Naive thymus-derived CD4-positive, alpha-beta T cell (primary cell): ENCODE results near the gene COPB2. TPM values are rescaled to one million over a fixed set of nuclear protein-coding genes. Genes with fewer than 3 reads are reported as not detected.
A peak's percentile ranks its signal among the peaks of the same experiment; 100 is the strongest.

Experiments used
- ATAC-seq: fragments of 150-1000 bp; cut with Tn5 transposase; 2 replicates; pipeline ENCODE4 v1.10.0; 2021; ENCODE audit warnings: mild to moderate bottlenecking, moderate library complexity
- CTCF ChIA-PET: fragments of 350-600 bp; sonication (Branson Sonifier 250); formaldehyde crosslinking; loops from one replicate; lab custom pipeline; 2021; ENCODE audit warnings: antibody characterized with exemption; lab: Charles Lee
- POLR2A ChIA-PET: fragments of 350-600 bp; sonication (Branson Sonifier 250); formaldehyde crosslinking; loops from one replicate; lab custom pipeline; 2021; ENCODE audit warnings: antibody characterized with exemption, inconsistent platforms; lab: Charles Lee
- DNase-seq, 9 donors: peaks; one replicate each; pipeline versions ENCODE4 v3.0.0 to v3.0.0-alpha.2; 2020 to 2022; ENCODE audit warnings: mixed read lengths in 1 of 9
- H3K27ac ChIP-seq: one replicate; pipeline ENCODE4 v1.7.0; 2013; ENCODE audit warnings: mild to moderate bottlenecking, low read depth, low read length, moderate library complexity
- H3K27me3 ChIP-seq, 2 donors: one replicate each; pipeline ENCODE4 v1.7.0; 2013; ENCODE audit warnings: low read length in 2 of 2, mild to moderate bottlenecking in 2 of 2, moderate library complexity in 2 of 2; ENCODE audit not compliant: control insufficient read depth in 2 of 2, insufficient read depth in 2 of 2
- H3K36me3 ChIP-seq, 3 experiments: 1 replicate in 2 of 3; 2 replicates in 1 of 3; pipeline ENCODE4 v1.7.0; 2013; ENCODE audit warnings: low read length in 3 of 3, mild to moderate bottlenecking in 3 of 3, moderate library complexity in 1 of 3; ENCODE audit not compliant: insufficient read depth in 3 of 3, control insufficient read depth in 2 of 3
- H3K4me1 ChIP-seq, 2 donors: one replicate each; pipeline ENCODE4 v1.7.0; 2013; ENCODE audit warnings: low read length in 2 of 2, mild to moderate bottlenecking in 2 of 2, moderate library complexity in 1 of 2; ENCODE audit not compliant: control insufficient read depth in 2 of 2, insufficient read depth in 2 of 2
- H3K4me3 ChIP-seq: 2 replicates; pipeline ENCODE4 v1.7.0; 2013; ENCODE audit warnings: mild to moderate bottlenecking, low read length
- H3K9me3 ChIP-seq, 3 experiments: 1 replicate in 2 of 3; 2 replicates in 1 of 3; pipeline ENCODE4 v1.7.0; 2013; ENCODE audit warnings: low read length in 3 of 3; ENCODE audit not compliant: control insufficient read depth in 2 of 3
- H3K27ac Mint-ChIP-seq, 9 donors: one replicate each; pipeline ENCODE4 v1.8.0; 2020 to 2022; ENCODE audit warnings: mixed read lengths in 9 of 9, mild to moderate bottlenecking in 8 of 9, moderate library complexity in 5 of 9, inconsistent platforms in 2 of 9
- H3K27me3 Mint-ChIP-seq, 5 donors: one replicate each; pipeline ENCODE4 v1.8.0; 2021 to 2022; ENCODE audit warnings: mixed read lengths in 5 of 5, mild to moderate bottlenecking in 1 of 5
- H3K36me3 Mint-ChIP-seq, 5 donors: one replicate each; pipeline ENCODE4 v1.8.0; 2020 to 2022; ENCODE audit warnings: mixed read lengths in 5 of 5, mild to moderate bottlenecking in 3 of 5, inconsistent platforms in 1 of 5
- H3K4me1 Mint-ChIP-seq, 7 donors: one replicate each; pipeline ENCODE4 v1.8.0; 2020 to 2022; ENCODE audit warnings: mixed read lengths in 7 of 7, mild to moderate bottlenecking in 3 of 7, inconsistent platforms in 1 of 7
- H3K4me3 Mint-ChIP-seq, 10 donors: one replicate each; pipeline ENCODE4 v1.8.0; 2020 to 2022; ENCODE audit warnings: mild to moderate bottlenecking in 10 of 10, mixed read lengths in 10 of 10, moderate library complexity in 6 of 10, inconsistent platforms in 2 of 10
- H3K9me3 Mint-ChIP-seq, 11 donors: one replicate each; pipeline ENCODE4 v1.8.0; 2020 to 2022; ENCODE audit warnings: mixed read lengths in 11 of 11, mild to moderate bottlenecking in 4 of 11, inconsistent platforms in 1 of 11, moderate library complexity in 1 of 11
- intact Hi-C, 2 donors: fragments of 100-400 bp; cut with micrococcal nuclease; formaldehyde crosslinking; loops; one replicate each; pipeline ENCODE4 v1.15.1; 2023
- polyA plus RNA-seq, 2 donors: library from polyadenylated mRNA; unstranded; fragments of 300-500 nt; fragmentation: Illumina TruSeq; gene quantifications; one replicate each; pipeline ENCODE4 v1.2.3, GENCODE V29; 2021
- total RNA-seq, 6 experiments: library from RNA in 5 of 6; stranded (reverse) in 5 of 6; gene quantifications; 1 replicate in 5 of 6; 2 replicates in 1 of 6; pipeline ENCODE4 v1.2.3 and lab custom pipeline; 2021 to 2026

Gene COPB2
- total and polyA plus RNA-seq, 7 experiments from 2014 or later, result 23.5 to 109 (median 64.5) TPM

- no peaks in the 10 kb centered on the region for H3K27me3 ChIP-seq
- H3K4me1 Mint-ChIP-seq, result peaks cover 0 to 19% (median 0%) of the 10 kb centered on the region in 7 donors
- CTCF ChIA-PET, result no interaction called here
- H3K27me3 Mint-ChIP-seq, result no peaks in the 10 kb centered on the region
- H3K4me1 ChIP-seq, result no peaks in the 10 kb centered on the region
- peak overlapping the region in 1 of 10 donors; percentile 2 for H3K4me3 Mint-ChIP-seq
- no peak overlapping the region for H3K4me3 ChIP-seq
- intact Hi-C loops, result no loop called here
- no peak for ATAC-seq
- H3K36me3 ChIP-seq, result peaks cover 27 to 94% (median 50%) of the 10 kb centered on the region in 3 experiments
- POLR2A ChIA-PET, result interaction anchor here (1.1 to 2.0 kb wide), 2 partner anchors 10 to 12 kb away, joined by 4 read pairs; partner anchors contain the start of gene MRPS22
- no peaks in the 10 kb centered on the region for H3K9me3 ChIP-seq
- H3K9me3 Mint-ChIP-seq, result no peaks in the 10 kb centered on the region
- H3K27ac ChIP-seq, result no peak overlapping the region
- H3K27ac Mint-ChIP-seq, result peak overlapping the region in 3 of 9 donors; percentile 15 to 53 (median 25)
- DNase-seq, result no peak
- H3K36me3 Mint-ChIP-seq, result peaks cover 12 to 50% (median 21%) of the 10 kb centered on the region in 5 donors
Measured at GRCh38 chr3:139354661-139355060, 34.8 kb downstream of the COPB2 start.

- DNase-seq, result no peak
- Mint-ChIP-seq H3K4me3 (no peak overlapping the region), H3K27me3 (no peaks in the 10 kb centered on the region), H3K9me3 (no peaks in the 10 kb centered on the region), H3K4me1 (peaks cover 0 to 19% (median 0%) of the 10 kb centered on the region in 7 donors), H3K27ac (peak overlapping the region in 1 of 9 donors; percentile 25), H3K36me3 (peaks cover 12 to 52% (median 23%) of the 10 kb centered on the region in 5 donors)
- Histone ChIP-seq H3K36me3 (peaks cover 27 to 95% (median 53%) of the 10 kb centered on the region in 3 experiments), H3K4me3 (no peak overlapping the region), H3K27me3 (no peaks in the 10 kb centered on the region), H3K4me1 (no peaks in the 10 kb centered on the region), H3K27ac (no peak overlapping the region), H3K9me3 (no peaks in the 10 kb centered on the region)
- peak; percentile 56 for ATAC-seq
- CTCF ChIA-PET, result no interaction called here
- intact Hi-C loops, result no loop called here
- POLR2A ChIA-PET, result interaction anchor here (1.1 to 2.0 kb wide), 2 partner anchors 10 to 11 kb away, joined by 4 read pairs; partner anchors contain the start of gene MRPS22
Measured at GRCh38 chr3:139353920-139354556, 35.4 kb downstream of the COPB2 start.

DNA sequence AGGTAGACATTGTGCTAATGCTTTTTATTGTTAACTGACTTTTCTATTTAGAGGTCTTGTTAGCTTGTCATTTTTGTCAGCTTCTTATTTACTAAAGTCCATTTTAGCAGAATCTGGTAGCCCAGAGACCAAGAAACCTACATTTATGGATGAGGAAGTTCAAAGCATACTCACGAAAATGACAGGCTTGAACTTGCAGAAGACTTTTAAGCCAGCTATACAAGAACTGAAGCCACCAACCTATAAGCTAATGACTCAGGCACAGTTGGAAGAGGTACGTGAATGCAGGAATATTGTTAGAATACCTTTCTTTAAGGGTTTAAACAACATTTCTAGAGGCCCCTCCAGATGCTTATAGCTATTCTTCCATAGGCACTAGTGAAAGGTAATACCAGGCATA, 42.7 kb downstream of the COPB2 start:
- Mint-ChIP-seq H3K36me3 (peaks cover 11 to 30% (median 13%) of the 10 kb centered on the region in 5 donors), H3K9me3 (peaks cover 0 to 6% (median 0%) of the 10 kb centered on the region in 11 donors)
- no peak for ATAC-seq

GRCh38 chr3:139343895-139344856, 45.3 kb downstream of the COPB2 start, which contains the start of gene MRPS22:
Gene MRPS22, plus strand, starts transcription at chr3:139344020. Its CDS starts 7 bp downstream, at chr3:139344027.
- Mint-ChIP-seq H3K4me1 (peaks cover 7 to 19% (median 10%) of the 10 kb centered on the region in 7 donors), H3K27me3 (peaks cover 0 to 9% (median 6%) of the 10 kb centered on the region in 5 donors), H3K4me3 (peak within 1 kb of the TSS in 2 of 10 donors; percentile 59 to 72), H3K27ac (peak within 1 kb of the TSS in 3 of 9 donors; percentile 15 to 64 (median 31)), H3K9me3 (peaks cover 0 to 6% (median 0%) of the 10 kb centered on the region in 11 donors), H3K36me3 (peaks cover under 1 to 9% (median 6%) of the 10 kb centered on the region in 5 donors)
- peak within 1 kb of the TSS; percentile 88 for H3K27ac ChIP-seq
- H3K36me3 ChIP-seq, result peaks cover 0 to 28% (median 17%) of the 10 kb centered on the region in 3 experiments
- peaks cover 15% of the 10 kb centered on the region in 2 donors for H3K4me1 ChIP-seq
- ChIA-PET POLR2A (interaction anchor here (0.7 to 1.2 kb wide), 2 partner anchors 10 to 1050 kb away, joined by 3 to 4 read pairs; no protein-coding TSS in a partner anchor), CTCF (no interaction called here)
- H3K9me3 ChIP-seq, result no peaks in the 10 kb centered on the region
- H3K4me3 ChIP-seq, result peak within 1 kb of the TSS; percentile 86
- DNase-seq (peak; percentile 52 to 87 (median 85)), ATAC-seq (peak; percentile 97)
- intact Hi-C loops, result loop anchor here (1.0 to 10.0 kb wide), 10 partner anchors 15 to 1597 kb away; partner anchors contain the start of genes ARMC8 (in 2 of the 2), CEP70 (in 2 of the 2), COPB2 (in 2 of the 2) and FAIM (in 1 of the 2)
- H3K27me3 ChIP-seq, result no peaks in the 10 kb centered on the region

More for the DNA sequence above, 42.7 kb downstream of the COPB2 start:
- Histone ChIP-seq H3K4me1 (peaks cover 15% of the 10 kb centered on the region in 2 donors), H3K4me3 (no peak overlapping the region), H3K36me3 (peaks cover 10 to 54% (median 39%) of the 10 kb centered on the region in 3 experiments), H3K27me3 (no peaks in the 10 kb centered on the region), H3K9me3 (no peaks in the 10 kb centered on the region), H3K27ac (no peak overlapping the region)
- Mint-ChIP-seq H3K27ac (no peak overlapping the region), H3K4me1 (peaks cover 4 to 19% (median 10%) of the 10 kb centered on the region in 7 donors), H3K27me3 (peaks cover 0 to 3% (median 0%) of the 10 kb centered on the region in 5 donors), H3K4me3 (no peak overlapping the region)
- intact Hi-C loops, result loop anchor here in 1 of 2 donors (10.0 kb wide), 1 partner anchor 752 kb away; the partner anchor contains the start of gene CEP70
- no peak for DNase-seq
- POLR2A ChIA-PET, result interaction anchor here (1.7 kb wide), 1 partner anchor 44 kb away, joined by 7 read pairs; no protein-coding TSS in a partner anchor
- CTCF ChIA-PET, result no interaction called here

DNA sequence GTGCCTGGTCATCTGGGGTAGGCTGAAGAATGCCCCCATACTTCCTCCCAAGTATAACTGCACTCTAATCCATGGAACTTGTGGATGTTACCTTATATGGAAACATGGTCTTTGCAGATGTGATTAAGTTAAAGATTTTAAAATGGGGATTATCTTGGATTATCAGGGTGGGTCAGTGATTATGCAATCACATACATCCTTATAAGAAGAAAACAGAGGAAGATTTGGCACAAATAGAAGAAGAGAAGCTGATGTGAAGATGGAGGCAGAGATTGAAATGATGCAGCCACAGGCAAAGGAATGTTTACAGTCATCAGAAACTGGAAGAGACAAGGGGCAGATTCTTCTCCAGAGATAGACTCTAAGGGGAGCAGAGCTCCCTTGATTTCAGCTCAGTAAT, 47.4 kb downstream of the COPB2 start:
- ATAC-seq, result no peak
- Histone ChIP-seq H3K4me1 (peaks cover 15% of the 10 kb centered on the region in 2 donors), H3K36me3 (peaks cover 0 to 7% (median 0%) of the 10 kb centered on the region in 3 experiments), H3K27me3 (no peaks in the 10 kb centered on the region), H3K9me3 (no peaks in the 10 kb centered on the region), H3K27ac (no peak overlapping the region), H3K4me3 (no peak overlapping the region)
- peaks cover 4 to 14% (median 9%) of the 10 kb centered on the region in 5 donors for H3K27me3 Mint-ChIP-seq
- intact Hi-C loops, result loop anchor here (5.0 to 10.0 kb wide), 5 partner anchors 510 to 1155 kb away; partner anchors contain the start of genes ARMC8 (in 2 of the 2), CEP70 (in 1 of the 2), FAIM (in 1 of the 2) and NME9 (in 1 of the 2)
- H3K4me3 Mint-ChIP-seq, result peak overlapping the region in 1 of 10 donors; percentile 5
- DNase-seq, result no peak
- H3K4me1 Mint-ChIP-seq, result peaks cover 5 to 12% (median 10%) of the 10 kb centered on the region in 7 donors
- H3K36me3 Mint-ChIP-seq, result peaks cover 0 to 4% (median 0%) of the 10 kb centered on the region in 5 donors
- H3K27ac Mint-ChIP-seq, result peak overlapping the region in 2 of 9 donors; percentile 1 to 32
- POLR2A ChIA-PET, result interaction anchor here (0.6 to 1.4 kb wide), 3 partner anchors 13 to 1156 kb away, joined by 3 to 4 read pairs (median 4); partner anchors contain the start of gene ARMC8
- H3K9me3 Mint-ChIP-seq, result peaks cover 0 to 6% (median 0%) of the 10 kb centered on the region in 11 donors
- CTCF ChIA-PET, result interaction anchor here (2.3 kb wide), 1 partner anchor 12 kb away, joined by 8 read pairs; no protein-coding TSS in a partner anchor
